Measurements from ENCODE around the gene PRCD. TPM values are rescaled to one million over a fixed set of nuclear protein-coding genes. Genes with fewer than 3 reads are reported as not detected.
A peak's percentile ranks its signal among the peaks of the same experiment; 100 is the strongest.
"Not testable (repeated sequence)": the region's sequence is repeated elsewhere in the genome, so short reads cannot be mapped to it uniquely, and the experiment has no call there.

Gene PRCD
- total and polyA plus RNA-seq, 4 experiments from 2014 or later, result not detected

DNA sequence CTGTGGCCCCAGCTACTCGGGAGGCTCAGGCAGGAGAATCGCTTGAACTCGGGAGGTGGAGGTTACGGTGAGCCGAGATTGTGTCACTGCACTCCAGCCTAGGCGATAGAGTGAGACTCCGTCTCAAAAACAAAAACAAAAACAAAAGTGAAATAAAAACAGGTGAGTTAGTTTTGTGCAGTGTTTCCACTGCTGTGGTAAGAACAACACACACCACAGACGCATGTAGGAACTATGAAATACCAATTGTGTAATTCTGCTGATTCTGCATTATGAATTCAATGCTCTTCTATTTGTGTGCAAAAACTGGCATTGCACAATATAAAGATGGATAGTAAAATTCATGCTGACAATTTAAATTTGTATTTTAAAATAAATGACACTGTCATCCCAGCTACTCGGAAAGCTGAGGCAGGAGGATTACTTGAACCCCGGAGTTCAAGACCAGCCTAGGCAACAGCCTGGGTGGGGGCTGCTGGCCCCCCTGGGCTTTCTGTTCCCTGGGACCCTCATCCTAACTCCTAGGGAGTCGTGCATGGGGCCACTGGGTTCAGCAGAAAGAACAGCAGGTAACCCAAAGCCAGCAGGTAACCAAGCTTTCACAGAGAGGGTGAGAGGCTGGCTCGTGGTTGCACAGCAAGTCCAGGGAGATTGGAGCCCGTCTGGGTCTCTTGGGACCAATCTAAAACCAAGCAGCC, 28.0 kb upstream of the PRCD start:
- Histone ChIP-seq H3K36me3 (ENCODE audit: insufficient read depth, low read length) (no peaks in the 10 kb centered on the region), H3K27me3 (ENCODE audit: insufficient read depth, low read length) (no peaks in the 10 kb centered on the region), H3K4me1 (ENCODE audit: insufficient read depth, low read length) (peaks cover 61% of the 10 kb centered on the region), H3K4me3 (ENCODE audit: low read length in 2 of 2) (no peak overlapping the region), H3K27ac (ENCODE audit: low read depth, low read length) (no peak overlapping the region), H3K9me3 (ENCODE audit: control insufficient read depth in 1 of 2, low read length in 2 of 2) (no peaks in the 10 kb centered on the region)
- ChIA-PET CTCF (ENCODE audit: partially characterized antibody) (interaction anchor here (1.0 to 3.3 kb wide), 5 partner anchors 11 to 170 kb away, joined by 4 to 19 read pairs (median 5); partner anchors contain the start of gene AANAT), POLR2A (ENCODE audit: partially characterized antibody) (interaction anchor here (1.0 to 6.9 kb wide), 3 partner anchors 10 to 46 kb away, joined by 3 to 68 read pairs (median 8); partner anchors contain the start of gene RHBDF2)
- intact Hi-C loops (cut with micrococcal nuclease), result no loop called here
- Mint-ChIP-seq H3K27ac (peak overlapping the region in 6 of 7 donors; percentile 36 to 93 (median 82)), H3K4me1 (peaks cover 22 to 63% (median 44%) of the 10 kb centered on the region in 4 donors), H3K9me3 (no peaks in the 10 kb centered on the region), H3K36me3 (no peaks in the 10 kb centered on the region), H3K4me3 (peak overlapping the region in 2 of 8 donors; percentile 30), H3K27me3 (no peaks in the 10 kb centered on the region)
- peak in 3 of 5 donors; percentile 38 to 48 (median 43) for DNase-seq

DNA sequence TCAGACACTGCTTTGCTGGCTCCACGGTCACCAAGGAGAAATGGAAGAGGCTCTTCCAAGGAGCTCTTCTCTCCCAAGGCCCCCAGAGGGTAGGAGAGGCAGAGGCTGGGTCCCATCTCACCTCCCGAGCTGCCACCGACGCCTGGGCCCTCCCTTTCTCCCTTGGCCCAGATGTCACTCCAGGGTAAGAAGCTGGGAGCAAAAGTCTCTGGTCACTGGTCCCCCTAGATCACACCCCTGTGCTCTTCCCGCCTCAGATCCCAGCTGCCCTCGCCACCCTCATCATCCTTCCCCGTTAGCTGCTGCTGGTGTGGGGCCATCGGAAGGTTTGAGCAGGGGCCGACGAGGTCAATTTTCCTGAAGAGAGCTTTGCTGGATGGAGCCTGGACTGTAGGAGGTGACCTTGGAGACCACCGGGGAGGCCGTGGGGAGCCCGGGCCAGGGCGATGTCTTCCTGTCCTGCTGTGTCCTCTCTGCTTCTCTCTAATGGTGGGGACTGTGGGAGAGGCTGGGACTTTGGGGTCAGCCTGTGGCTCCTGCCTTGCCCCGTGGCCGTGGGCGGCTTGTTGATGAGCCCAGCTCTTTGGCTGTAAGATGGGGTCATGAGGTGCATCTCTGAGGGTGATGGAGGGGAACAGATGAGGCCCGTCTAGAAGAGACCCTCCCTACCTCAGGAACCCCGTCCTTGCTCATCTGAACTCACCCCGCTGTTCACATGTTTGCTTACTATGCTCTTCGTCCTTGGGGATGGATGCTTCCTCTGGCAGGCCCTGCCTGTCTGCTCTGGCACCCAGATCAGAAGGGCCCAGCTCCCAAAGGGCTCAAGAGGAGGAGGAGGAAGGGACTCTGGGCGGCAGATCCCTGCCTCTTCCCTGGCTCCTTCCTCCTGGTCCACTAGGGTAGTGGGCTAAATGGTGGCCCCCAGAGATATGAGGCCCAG, 27.2 kb upstream of the PRCD start:
- no peak overlapping the region for H3K4me3 ChIP-seq (ENCODE audit: low read length in 2 of 2)
- Mint-ChIP-seq H3K4me3 (peak overlapping the region in 5 of 8 donors; percentile 45 to 70 (median 62)), H3K36me3 (no peaks in the 10 kb centered on the region), H3K4me1 (peaks cover 22 to 61% (median 44%) of the 10 kb centered on the region in 4 donors), H3K27ac (peak overlapping the region; percentile 35 to 98 (median 94)), H3K27me3 (no peaks in the 10 kb centered on the region), H3K9me3 (no peaks in the 10 kb centered on the region)
- H3K36me3 ChIP-seq (ENCODE audit: insufficient read depth, low read length), result no peaks in the 10 kb centered on the region
- ChIA-PET POLR2A (ENCODE audit: partially characterized antibody) (interaction anchor here (0.7 to 6.9 kb wide), 6 partner anchors 11 to 60 kb away, joined by 3 to 68 read pairs (median 10); partner anchors contain the start of genes AANAT, RHBDF2 and UBE2O), CTCF (ENCODE audit: partially characterized antibody) (interaction anchor here (1.0 to 3.5 kb wide), 6 partner anchors 10 to 169 kb away, joined by 4 to 19 read pairs (median 9); partner anchors contain the start of gene AANAT)
- peak in 1 of 5 donors; percentile 25 for DNase-seq
- peaks cover 68% of the 10 kb centered on the region for H3K4me1 ChIP-seq (ENCODE audit: insufficient read depth, low read length)
- no peak overlapping the region for H3K27ac ChIP-seq (ENCODE audit: low read depth, low read length)
- no peaks in the 10 kb centered on the region for H3K9me3 ChIP-seq (ENCODE audit: control insufficient read depth in 1 of 2, low read length in 2 of 2)
- H3K27me3 ChIP-seq (ENCODE audit: insufficient read depth, low read length), result no peaks in the 10 kb centered on the region
- intact Hi-C loops (cut with micrococcal nuclease), result no loop called here

DNA sequence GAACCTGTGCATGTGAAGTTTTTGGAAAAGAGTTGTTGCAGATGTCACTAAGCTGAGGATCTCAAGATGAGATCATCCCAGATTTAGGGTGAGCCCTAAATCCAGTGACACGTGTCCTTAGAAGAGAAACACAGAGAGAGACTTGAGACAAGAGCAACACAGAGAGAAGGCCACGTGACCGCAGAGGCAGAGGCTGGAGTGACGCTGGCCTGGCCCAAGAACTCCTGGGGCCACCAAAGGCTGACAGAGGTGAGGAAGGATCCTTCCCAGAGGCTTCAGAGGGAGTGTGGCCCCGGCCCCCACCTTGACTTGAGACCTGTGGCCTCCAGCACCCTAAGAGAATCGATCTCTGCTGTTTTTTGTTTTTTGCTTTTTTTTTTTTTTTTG, 26.5 kb upstream of the PRCD start:
- H3K4me3 ChIP-seq (ENCODE audit: low read length in 2 of 2), result no peak overlapping the region
- ChIA-PET POLR2A (ENCODE audit: partially characterized antibody) (interaction anchor here (0.6 to 6.9 kb wide), 5 partner anchors 12 to 60 kb away, joined by 4 to 68 read pairs (median 13); partner anchors contain the start of genes RHBDF2 and UBE2O), CTCF (ENCODE audit: partially characterized antibody) (interaction anchor here (2.6 to 3.5 kb wide), 3 partner anchors 9 to 111 kb away, joined by 8 to 19 read pairs (median 14); partner anchors contain the start of gene AANAT)
- peak overlapping the region; percentile 87 to 98 (median 94) for H3K27ac Mint-ChIP-seq
- DNase-seq, result peak in 1 of 5 donors; percentile 5
- intact Hi-C loops (cut with micrococcal nuclease), result no loop called here
- H3K4me1 ChIP-seq (ENCODE audit: insufficient read depth, low read length), result peaks cover 74% of the 10 kb centered on the region
- no peaks in the 10 kb centered on the region for H3K36me3 Mint-ChIP-seq
- peak overlapping the region in 7 of 8 donors; percentile 5 to 70 (median 52) for H3K4me3 Mint-ChIP-seq
- H3K27ac ChIP-seq (ENCODE audit: low read depth, low read length), result no peak overlapping the region
- H3K4me1 Mint-ChIP-seq, result peaks cover 28 to 67% (median 47%) of the 10 kb centered on the region in 4 donors
- no peaks in the 10 kb centered on the region for H3K27me3 ChIP-seq (ENCODE audit: insufficient read depth, low read length)
- no peaks in the 10 kb centered on the region for H3K36me3 ChIP-seq (ENCODE audit: insufficient read depth, low read length)
- no peaks in the 10 kb centered on the region for H3K27me3 Mint-ChIP-seq
- no peaks in the 10 kb centered on the region for H3K9me3 ChIP-seq (ENCODE audit: control insufficient read depth in 1 of 2, low read length in 2 of 2)
- H3K9me3 Mint-ChIP-seq, result no peaks in the 10 kb centered on the region

DNA sequence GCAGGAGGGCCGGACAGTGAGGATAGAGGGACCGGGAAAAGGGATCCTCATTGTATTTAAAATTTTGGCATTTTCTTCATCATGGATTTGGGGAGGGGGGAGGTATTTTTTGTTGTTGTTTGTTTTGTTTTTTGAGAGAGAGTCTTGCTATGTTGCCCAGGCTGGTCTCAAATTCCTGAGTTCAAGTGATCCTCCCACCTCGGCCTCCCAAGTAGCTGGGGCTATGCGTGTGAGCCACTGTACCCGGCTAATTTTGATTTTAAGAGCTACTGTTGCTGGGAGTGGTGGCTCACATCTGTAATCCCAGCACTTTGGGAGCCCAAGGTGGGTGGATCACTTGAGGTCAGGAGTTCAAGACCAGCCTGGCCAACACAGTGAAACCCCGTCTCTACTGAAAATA, 25.5 kb upstream of the PRCD start:
- not testable (repeated sequence) for H3K27me3 Mint-ChIP-seq; H3K27me3 ChIP-seq (ENCODE audit: insufficient read depth, low read length); H3K36me3 ChIP-seq (ENCODE audit: insufficient read depth, low read length); H3K9me3 Mint-ChIP-seq; H3K9me3 ChIP-seq (ENCODE audit: control insufficient read depth in 1 of 2, low read length in 2 of 2); H3K36me3 Mint-ChIP-seq; H3K4me3 ChIP-seq (ENCODE audit: low read length in 2 of 2)
- DNase-seq, result peak in 1 of 5 donors; percentile 39
- peak overlapping the region in 7 of 8 donors; percentile 20 to 86 (median 31) for H3K4me3 Mint-ChIP-seq
- CTCF ChIA-PET (ENCODE audit: partially characterized antibody), result interaction anchor here (1.0 to 3.5 kb wide), 10 partner anchors 9 to 167 kb away, joined by 3 to 14 read pairs (median 6); partner anchors contain the start of genes AANAT and ST6GALNAC2
- H3K4me1 Mint-ChIP-seq, result peaks cover 31 to 75% (median 51%) of the 10 kb centered on the region in 4 donors
- POLR2A ChIA-PET (ENCODE audit: partially characterized antibody), result interaction anchor here (0.8 to 6.9 kb wide), 12 partner anchors 7 to 734 kb away, joined by 3 to 68 read pairs (median 6); partner anchors contain the start of genes JMJD6, METTL23, RHBDF2 and UBE2O
- intact Hi-C loops (cut with micrococcal nuclease), result loop anchor here (2.0 kb wide), 1 partner anchor 62 kb away; the partner anchor contains the start of gene UBE2O
- Histone ChIP-seq H3K4me1 (ENCODE audit: insufficient read depth, low read length) (peaks cover 82% of the 10 kb centered on the region), H3K27ac (ENCODE audit: low read depth, low read length) (peak overlapping the region; percentile 76)
- peak overlapping the region; percentile 94 to 100 (median 99) for H3K27ac Mint-ChIP-seq

DNA sequence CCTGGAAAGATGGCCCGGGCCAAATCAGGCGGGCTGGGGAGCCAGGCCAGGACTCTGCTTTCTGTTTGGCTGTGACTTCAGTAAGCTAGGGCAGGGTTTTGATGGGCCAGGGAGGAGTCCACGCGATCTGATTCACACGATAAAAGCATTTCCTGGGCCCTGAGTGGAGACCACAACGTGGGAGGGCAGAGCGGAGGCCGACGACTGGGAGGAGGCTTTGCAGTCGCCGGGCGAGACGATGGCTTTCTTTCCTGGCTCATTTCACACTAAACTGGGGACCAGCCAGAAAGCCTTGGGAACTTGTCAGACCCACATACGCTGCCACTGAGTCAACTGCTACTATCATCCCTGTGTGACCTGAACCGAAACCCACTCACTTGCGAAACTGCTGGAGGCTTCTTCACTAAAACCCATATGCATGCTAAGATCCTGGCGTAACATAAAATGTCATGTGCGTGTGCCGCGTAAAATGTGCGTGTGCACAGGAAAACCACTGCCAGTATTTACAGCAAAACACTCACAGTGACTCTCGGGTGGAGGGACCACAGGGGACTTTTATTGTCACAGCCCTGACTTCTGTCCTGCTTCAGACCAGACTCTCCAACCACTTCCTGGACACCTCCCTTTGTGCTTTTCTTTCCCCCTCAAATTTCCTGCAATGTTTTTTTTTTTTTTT, 24.4 kb upstream of the PRCD start:
- ChIA-PET CTCF (ENCODE audit: partially characterized antibody) (interaction anchor here (0.7 to 3.5 kb wide), 12 partner anchors 8 to 394 kb away, joined by 3 to 14 read pairs (median 4); partner anchors contain the start of genes AANAT and ST6GALNAC2), POLR2A (ENCODE audit: partially characterized antibody) (interaction anchor here (0.7 to 6.9 kb wide), 21 partner anchors 9 to 613 kb away, joined by 3 to 68 read pairs (median 5); partner anchors contain the start of genes JMJD6, METTL23, RHBDF2 and ST6GALNAC1)
- H3K4me1 ChIP-seq (ENCODE audit: insufficient read depth, low read length), result peaks cover 82% of the 10 kb centered on the region
- H3K27me3 Mint-ChIP-seq, result no peaks in the 10 kb centered on the region
- no peaks in the 10 kb centered on the region for H3K27me3 ChIP-seq (ENCODE audit: insufficient read depth, low read length)
- peak overlapping the region; percentile 94 to 100 (median 99) for H3K27ac Mint-ChIP-seq
- H3K4me3 ChIP-seq (ENCODE audit: low read length in 2 of 2), result peak overlapping the region; percentile 20 to 25
- peak overlapping the region; percentile 69 to 86 (median 80) for H3K4me3 Mint-ChIP-seq
- peak; percentile 91 to 95 (median 94) for DNase-seq
- H3K9me3 ChIP-seq (ENCODE audit: control insufficient read depth in 1 of 2, low read length in 2 of 2), result no peaks in the 10 kb centered on the region
- intact Hi-C loops (cut with micrococcal nuclease), result loop anchor here (1.0 to 5.0 kb wide), 5 partner anchors 9 to 212 kb away; partner anchors contain the start of genes JMJD6, METTL23, RHBDF2 and UBE2O
- no peaks in the 10 kb centered on the region for H3K9me3 Mint-ChIP-seq
- H3K36me3 Mint-ChIP-seq, result no peaks in the 10 kb centered on the region
- H3K4me1 Mint-ChIP-seq, result peaks cover 31 to 85% (median 51%) of the 10 kb centered on the region in 4 donors
- no peaks in the 10 kb centered on the region for H3K36me3 ChIP-seq (ENCODE audit: insufficient read depth, low read length)
- H3K27ac ChIP-seq (ENCODE audit: low read depth, low read length), result peak overlapping the region; percentile 76

DNA sequence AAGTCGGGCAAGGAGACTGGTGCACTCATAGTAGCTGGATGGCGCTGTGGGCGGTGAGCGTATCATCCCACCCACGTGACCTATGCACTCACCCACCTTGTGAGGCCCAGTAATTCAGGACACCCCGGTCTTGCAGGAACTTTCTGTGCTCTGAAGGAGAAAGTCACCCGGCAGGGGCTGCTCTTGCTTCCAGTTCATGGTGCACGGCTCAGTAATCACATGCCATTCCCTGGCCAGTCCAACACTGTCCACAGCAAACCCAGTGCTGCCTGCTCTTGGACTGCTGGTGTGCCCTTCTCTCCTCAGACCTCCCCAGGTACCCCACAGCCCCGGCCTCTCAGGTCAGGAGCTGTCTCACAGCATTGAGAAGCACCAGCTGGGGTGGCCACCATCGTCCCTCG, 22.2 kb upstream of the PRCD start:
- Mint-ChIP-seq H3K27me3 (no peaks in the 10 kb centered on the region), H3K4me3 (peak overlapping the region in 4 of 8 donors; percentile 5 to 52 (median 24)), H3K4me1 (peaks cover 24 to 68% (median 41%) of the 10 kb centered on the region in 4 donors), H3K36me3 (no peaks in the 10 kb centered on the region), H3K27ac (peak overlapping the region; percentile 75 to 96 (median 90)), H3K9me3 (no peaks in the 10 kb centered on the region)
- no peak overlapping the region for H3K4me3 ChIP-seq (ENCODE audit: low read length in 2 of 2)
- H3K27me3 ChIP-seq (ENCODE audit: insufficient read depth, low read length), result no peaks in the 10 kb centered on the region
- peaks cover 62% of the 10 kb centered on the region for H3K4me1 ChIP-seq (ENCODE audit: insufficient read depth, low read length)
- ChIA-PET POLR2A (ENCODE audit: partially characterized antibody) (interaction anchor here (0.7 to 2.2 kb wide), 6 partner anchors 11 to 141 kb away, joined by 3 to 10 read pairs (median 4); no protein-coding TSS in a partner anchor), CTCF (ENCODE audit: partially characterized antibody) (interaction anchor here (1.2 to 10.8 kb wide), 5 partner anchors 10 to 106 kb away, joined by 5 to 126 read pairs (median 11); no protein-coding TSS in a partner anchor)
- no peaks in the 10 kb centered on the region for H3K36me3 ChIP-seq (ENCODE audit: insufficient read depth, low read length)
- DNase-seq, result no peak
- H3K9me3 ChIP-seq (ENCODE audit: control insufficient read depth in 1 of 2, low read length in 2 of 2), result no peaks in the 10 kb centered on the region
- intact Hi-C loops (cut with micrococcal nuclease), result loop anchor here (5.0 kb wide), 1 partner anchor 210 kb away; the partner anchor contains the start of genes JMJD6 and METTL23
- peak overlapping the region; percentile 40 for H3K27ac ChIP-seq (ENCODE audit: low read depth, low read length)
